CD14-positive monocyte (primary cell): ENCODE data around the gene EXD2. TPM values are rescaled to one million over a fixed set of nuclear protein-coding genes. Genes with fewer than 3 reads are reported as not detected.

Experiments
- DNase-seq, 3 donors: peaks; one replicate each; pipeline ENCODE4 v3.0.0-alpha.2; 2011 to 2022
- H2AFZ ChIP-seq: 2 replicates; pipeline ENCODE4 v1.6.0; 2012; ENCODE audit warnings: mild to moderate bottlenecking, low read depth, low read length, inconsistent platforms; ENCODE audit not compliant: insufficient read depth, poor library complexity, severe bottlenecking
- H3K27ac ChIP-seq, 2 donors: 1 replicate in 1 of 2; 2 replicates in 1 of 2; pipeline ENCODE4 v1.5.1; 2012 to 2013; ENCODE audit warnings: low read length in 2 of 2, control low read depth in 1 of 2, inconsistent platforms in 1 of 2, low read depth in 1 of 2, mild to moderate bottlenecking in 1 of 2
- H3K27me3 ChIP-seq, 2 donors: one replicate each; pipeline versions ENCODE4 v1.6.0 to v1.6.1; 2011 to 2013; ENCODE audit warnings: low read length in 2 of 2; ENCODE audit not compliant: control insufficient read depth in 2 of 2, insufficient read depth in 2 of 2
- H3K36me3 ChIP-seq, 2 donors: replicated peaks in 1 of 2; 1 replicate in 1 of 2; 2 replicates in 1 of 2; pipeline versions ENCODE4 v1.5.1 to v1.6.1; 2012 to 2013; ENCODE audit warnings: low read length in 2 of 2, control low read depth in 1 of 2, inconsistent platforms in 1 of 2, mild to moderate bottlenecking in 1 of 2; ENCODE audit not compliant: insufficient read depth in 2 of 2, control insufficient read depth in 1 of 2
- H3K4me1 ChIP-seq, 2 donors: 1 replicate in 1 of 2; 2 replicates in 1 of 2; pipeline versions ENCODE4 v1.5.1 to v1.6.1; 2012 to 2013; ENCODE audit warnings: low read length in 2 of 2, control low read depth in 1 of 2, inconsistent platforms in 1 of 2, mild to moderate bottlenecking in 1 of 2, moderate library complexity in 1 of 2; ENCODE audit not compliant: insufficient read depth in 2 of 2, control insufficient read depth in 1 of 2
- H3K4me2 ChIP-seq: replicated peaks from 2 replicates; pipeline ENCODE3; 2012; ENCODE audit warnings: low read length, moderate library complexity, mild to moderate bottlenecking; ENCODE audit not compliant: poor library complexity, severe bottlenecking; ENCODE audit errors: extremely low read depth
- H3K4me3 ChIP-seq, 3 experiments: fragments of 200-600 bp in 1 of 3; sonication (generic) in 1 of 3; replicated peaks in 1 of 3; 1 replicate in 2 of 3; 2 replicates in 1 of 3; pipeline ENCODE4 v1.5.1; 2011 to 2013; ENCODE audit warnings: low read length in 3 of 3, mild to moderate bottlenecking in 3 of 3, control low read depth in 2 of 3, low read depth in 2 of 3, inconsistent platforms in 1 of 3, moderate library complexity in 1 of 3
- H3K79me2 ChIP-seq: 2 replicates; pipeline ENCODE4 v1.6.0; 2012; ENCODE audit warnings: mild to moderate bottlenecking, control low read depth, inconsistent platforms, low read length, moderate library complexity; ENCODE audit not compliant: insufficient read depth
- H3K9ac ChIP-seq: 2 replicates; pipeline ENCODE4 v1.6.0; 2017; ENCODE audit warnings: low read length, mild to moderate bottlenecking; ENCODE audit not compliant: insufficient read depth, poor library complexity, severe bottlenecking
- H3K9me3 ChIP-seq, 2 donors: replicated peaks in 1 of 2; 1 replicate in 1 of 2; 2 replicates in 1 of 2; pipeline versions ENCODE4 v1.5.1 to v1.6.1; 2012 to 2013; ENCODE audit warnings: low read length in 2 of 2, control low read depth in 1 of 2; ENCODE audit not compliant: control insufficient read depth in 1 of 2, insufficient read depth in 1 of 2
- H4K20me1 ChIP-seq: 2 replicates; pipeline ENCODE4 v1.6.0; 2012; ENCODE audit warnings: mild to moderate bottlenecking, low read length, control low read depth, moderate library complexity; ENCODE audit not compliant: insufficient read depth
- H3K27ac Mint-ChIP-seq, 7 donors: one replicate each; pipeline ENCODE4 v1.8.0; 2020; ENCODE audit warnings: mild to moderate bottlenecking in 7 of 7, mixed read lengths in 7 of 7, moderate library complexity in 6 of 7, inconsistent platforms in 2 of 7
- H3K27me3 Mint-ChIP-seq, 3 donors: one replicate each; pipeline ENCODE4 v1.8.0; 2021 to 2022; ENCODE audit warnings: low read depth in 3 of 3, mild to moderate bottlenecking in 3 of 3, mixed read lengths in 3 of 3, moderate library complexity in 3 of 3, inconsistent platforms in 1 of 3
- H3K36me3 Mint-ChIP-seq, 2 donors: one replicate each; pipeline ENCODE4 v1.8.0; 2020; ENCODE audit warnings: mixed read lengths in 2 of 2, inconsistent platforms in 1 of 2, mild to moderate bottlenecking in 1 of 2
- H3K4me1 Mint-ChIP-seq: one replicate; pipeline ENCODE4 v1.8.0; 2020; ENCODE audit warnings: mild to moderate bottlenecking, mixed read lengths
- H3K4me3 Mint-ChIP-seq, 2 donors: one replicate each; pipeline ENCODE4 v1.8.0; 2020; ENCODE audit warnings: mild to moderate bottlenecking in 2 of 2, mixed read lengths in 2 of 2, moderate library complexity in 1 of 2
- H3K9me3 Mint-ChIP-seq, 7 donors: one replicate each; pipeline ENCODE4 v1.8.0; 2020 to 2022; ENCODE audit warnings: mixed read lengths in 7 of 7, mild to moderate bottlenecking in 6 of 7, moderate library complexity in 6 of 7, inconsistent platforms in 2 of 7
- WGBS: methylation state at CpG from one replicate; pipeline ENCODE4 v1.1.5; 2013; ENCODE audit warnings: missing lambda C conversion rate; ENCODE audit not compliant: insufficient coverage; 5-methylcytosine and 5-hydroxymethylcytosine counted together
- intact Hi-C, 2 donors: fragments of 100-400 bp; cut with micrococcal nuclease; formaldehyde crosslinking; loops; one replicate each; pipeline versions ENCODE4 v1.15.0 to v1.15.1; 2023
- polyA plus RNA-seq, 3 donors: library from polyadenylated mRNA; depleted of rRNA in 1 of 3; unstranded in 2 of 3; stranded (reverse) in 1 of 3; fragments of 300-500 nt in 2 of 3; fragments of >200 nt in 1 of 3; fragmentation: Illumina TruSeq in 2 of 3; gene quantifications; 1 replicate in 2 of 3; 2 replicates in 1 of 3; pipeline ENCODE4 v1.2.3, GENCODE V29; 2012 to 2021
- TF ChIP-seq, protein P1 (sequence below): fragments of 200-600 bp; IDR thresholded peaks from one replicate; pipeline ENCODE4 v1.8.0; 2022; ENCODE audit warnings: antibody characterized with exemption, mild to moderate bottlenecking

EXD2 gene
- polyA plus RNA-seq, 3 donors, result 2.3 to 4.0 (median 3.1) TPM

DNA sequence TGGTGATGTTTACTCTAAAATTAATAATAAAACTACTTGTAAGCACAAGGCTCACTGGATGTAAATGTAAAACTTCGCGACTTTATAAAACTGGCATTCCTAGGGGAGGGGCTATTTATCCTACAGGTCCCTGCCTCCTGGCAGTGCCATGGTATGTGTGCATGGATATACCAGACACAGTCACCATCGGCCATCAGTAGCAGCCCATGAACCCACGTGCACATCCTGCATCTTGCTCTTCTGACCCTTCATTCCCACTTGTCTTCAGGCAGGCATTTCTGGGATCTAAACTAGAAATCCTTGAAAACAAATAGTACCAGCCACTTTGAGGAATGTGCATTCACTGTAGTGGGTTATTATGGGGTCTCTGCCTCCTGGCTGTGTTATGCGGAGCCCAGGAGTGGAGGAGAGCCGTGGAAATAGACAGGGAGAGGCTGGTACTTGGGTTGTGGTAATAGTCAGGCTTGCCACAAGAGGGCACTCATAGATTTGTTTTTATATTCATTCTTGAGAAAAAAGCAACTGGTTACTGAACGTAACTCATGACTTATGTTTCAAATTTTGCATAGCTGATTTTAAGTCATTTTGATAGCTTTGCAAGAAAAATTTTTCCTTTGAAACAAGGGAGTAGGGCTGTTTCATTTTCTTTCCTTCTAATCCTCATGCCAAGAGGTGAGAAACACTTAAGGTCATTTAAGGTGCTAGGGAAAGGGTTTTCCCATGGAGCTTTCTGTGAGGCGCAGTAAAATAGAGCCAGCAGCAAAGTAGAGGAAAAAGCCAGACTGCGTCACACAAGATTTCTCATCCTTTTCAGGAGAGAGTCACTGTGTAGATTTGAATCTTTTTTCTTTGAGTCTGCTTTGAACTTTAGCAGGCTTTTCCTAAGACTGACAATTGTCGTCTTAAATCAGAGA, 51.3 kb downstream of the EXD2 start:
- Mint-ChIP-seq H3K4me3 (no peak overlapping the region), H3K36me3 (peaks cover 11 to 28% of the 10 kb centered on the region in 2 donors), H3K27me3 (peaks cover 0 to 1% (median 0%) of the 10 kb centered on the region in 3 donors), H3K27ac (peak overlapping the region in 1 of 7 donors; percentile 64), H3K4me1 (no peaks in the 10 kb centered on the region), H3K9me3 (no peaks in the 10 kb centered on the region)
- Histone ChIP-seq H3K27ac (no peak overlapping the region), H3K9ac (no peak overlapping the region), H3K9me3 (no peaks in the 10 kb centered on the region), H3K79me2 (no peaks in the 10 kb centered on the region), H4K20me1 (no peaks in the 10 kb centered on the region), H3K4me1 (no peaks in the 10 kb centered on the region), H3K27me3 (no peaks in the 10 kb centered on the region), H3K4me2 (no peak overlapping the region), H3K4me3 (no peak overlapping the region), H2AFZ (no peak overlapping the region), H3K36me3 (peaks cover 11 to 28% of the 10 kb centered on the region in 2 donors)
- DNase-seq, result peak; percentile 26 to 51 (median 47)
- intact Hi-C loops, result loop anchor here (2.0 to 10.0 kb wide), 2 partner anchors 218 to 332 kb away; partner anchors contain the start of gene CCDC177 (in 1 of the 2)
- 65% methylated on average over 4 of the region's 10 CpGs for WGBS
- TF ChIP-seq, protein P1, sequence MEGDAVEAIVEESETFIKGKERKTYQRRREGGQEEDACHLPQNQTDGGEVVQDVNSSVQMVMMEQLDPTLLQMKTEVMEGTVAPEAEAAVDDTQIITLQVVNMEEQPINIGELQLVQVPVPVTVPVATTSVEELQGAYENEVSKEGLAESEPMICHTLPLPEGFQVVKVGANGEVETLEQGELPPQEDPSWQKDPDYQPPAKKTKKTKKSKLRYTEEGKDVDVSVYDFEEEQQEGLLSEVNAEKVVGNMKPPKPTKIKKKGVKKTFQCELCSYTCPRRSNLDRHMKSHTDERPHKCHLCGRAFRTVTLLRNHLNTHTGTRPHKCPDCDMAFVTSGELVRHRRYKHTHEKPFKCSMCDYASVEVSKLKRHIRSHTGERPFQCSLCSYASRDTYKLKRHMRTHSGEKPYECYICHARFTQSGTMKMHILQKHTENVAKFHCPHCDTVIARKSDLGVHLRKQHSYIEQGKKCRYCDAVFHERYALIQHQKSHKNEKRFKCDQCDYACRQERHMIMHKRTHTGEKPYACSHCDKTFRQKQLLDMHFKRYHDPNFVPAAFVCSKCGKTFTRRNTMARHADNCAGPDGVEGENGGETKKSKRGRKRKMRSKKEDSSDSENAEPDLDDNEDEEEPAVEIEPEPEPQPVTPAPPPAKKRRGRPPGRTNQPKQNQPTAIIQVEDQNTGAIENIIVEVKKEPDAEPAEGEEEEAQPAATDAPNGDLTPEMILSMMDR, result peak; percentile 82

DNA sequence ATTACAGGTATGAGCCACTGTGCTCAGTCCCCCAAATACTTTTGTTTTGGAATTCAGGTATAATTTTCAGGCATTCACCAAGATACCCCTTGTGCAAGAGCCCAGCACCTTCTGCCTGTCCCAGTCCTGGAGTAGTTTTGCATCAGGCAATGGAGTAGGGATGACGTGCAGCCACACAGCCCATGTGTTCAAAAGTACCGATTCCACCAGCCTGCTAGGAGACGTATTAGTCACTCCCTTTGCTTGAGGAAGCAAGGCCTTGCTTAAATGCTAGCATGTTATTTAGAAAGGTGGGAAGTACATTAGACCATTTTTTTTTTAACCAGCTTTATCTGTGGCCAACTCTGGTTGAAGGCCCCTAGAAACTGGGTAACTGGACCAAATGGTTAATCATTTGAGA, 53.6 kb downstream of the EXD2 start:
- DNase-seq, result no peak
- intact Hi-C loops, result loop anchor here in 1 of 2 donors (10.0 kb wide), 1 partner anchor 330 kb away; the partner anchor contains the start of gene CCDC177
- Histone ChIP-seq H3K27me3 (no peaks in the 10 kb centered on the region), H3K36me3 (peaks cover 0 to 11% of the 10 kb centered on the region in 2 donors), H4K20me1 (no peaks in the 10 kb centered on the region), H3K4me2 (no peak overlapping the region), H3K9me3 (no peaks in the 10 kb centered on the region), H3K27ac (no peak overlapping the region), H3K4me3 (no peak overlapping the region), H2AFZ (no peak overlapping the region), H3K79me2 (no peaks in the 10 kb centered on the region), H3K9ac (no peak overlapping the region), H3K4me1 (no peaks in the 10 kb centered on the region)
- WGBS, result 100% methylated on average over 1 of the region's 3 CpGs
- H3K27ac Mint-ChIP-seq, result no peak overlapping the region
- peaks cover 0 to 1% (median 0%) of the 10 kb centered on the region in 3 donors for H3K27me3 Mint-ChIP-seq
- H3K4me1 Mint-ChIP-seq, result no peaks in the 10 kb centered on the region
- TF ChIP-seq, protein P1, result no peak
- no peaks in the 10 kb centered on the region for H3K9me3 Mint-ChIP-seq
- no peak overlapping the region for H3K4me3 Mint-ChIP-seq
- H3K36me3 Mint-ChIP-seq, result peaks cover 2 to 16% of the 10 kb centered on the region in 2 donors
